ENCODE results near the gene PARD3B. TPM values are rescaled to one million over a fixed set of nuclear protein-coding genes. Genes with fewer than 3 reads are reported as not detected.
A peak's percentile ranks its signal among the peaks of the same experiment; 100 is the strongest.

Gene PARD3B, protein sequence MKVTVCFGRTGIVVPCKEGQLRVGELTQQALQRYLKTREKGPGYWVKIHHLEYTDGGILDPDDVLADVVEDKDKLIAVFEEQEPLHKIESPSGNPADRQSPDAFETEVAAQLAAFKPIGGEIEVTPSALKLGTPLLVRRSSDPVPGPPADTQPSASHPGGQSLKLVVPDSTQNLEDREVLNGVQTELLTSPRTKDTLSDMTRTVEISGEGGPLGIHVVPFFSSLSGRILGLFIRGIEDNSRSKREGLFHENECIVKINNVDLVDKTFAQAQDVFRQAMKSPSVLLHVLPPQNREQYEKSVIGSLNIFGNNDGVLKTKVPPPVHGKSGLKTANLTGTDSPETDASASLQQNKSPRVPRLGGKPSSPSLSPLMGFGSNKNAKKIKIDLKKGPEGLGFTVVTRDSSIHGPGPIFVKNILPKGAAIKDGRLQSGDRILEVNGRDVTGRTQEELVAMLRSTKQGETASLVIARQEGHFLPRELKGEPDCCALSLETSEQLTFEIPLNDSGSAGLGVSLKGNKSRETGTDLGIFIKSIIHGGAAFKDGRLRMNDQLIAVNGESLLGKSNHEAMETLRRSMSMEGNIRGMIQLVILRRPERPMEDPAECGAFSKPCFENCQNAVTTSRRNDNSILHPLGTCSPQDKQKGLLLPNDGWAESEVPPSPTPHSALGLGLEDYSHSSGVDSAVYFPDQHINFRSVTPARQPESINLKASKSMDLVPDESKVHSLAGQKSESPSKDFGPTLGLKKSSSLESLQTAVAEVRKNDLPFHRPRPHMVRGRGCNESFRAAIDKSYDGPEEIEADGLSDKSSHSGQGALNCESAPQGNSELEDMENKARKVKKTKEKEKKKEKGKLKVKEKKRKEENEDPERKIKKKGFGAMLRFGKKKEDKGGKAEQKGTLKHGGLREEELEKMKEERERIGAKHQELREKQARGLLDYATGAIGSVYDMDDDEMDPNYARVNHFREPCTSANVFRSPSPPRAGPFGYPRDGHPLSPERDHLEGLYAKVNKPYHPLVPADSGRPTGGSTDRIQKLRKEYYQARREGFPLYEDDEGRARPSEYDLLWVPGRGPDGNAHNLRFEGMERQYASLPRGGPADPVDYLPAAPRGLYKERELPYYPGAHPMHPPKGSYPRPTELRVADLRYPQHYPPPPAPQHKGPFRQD (N-terminal part only)
- 10 to 100 TPM; 36.3 to 41.4 (median 37.7) TPM for polyA plus RNA-seq (ENCODE audit: insufficient read length in 3 of 3)

GRCh38 chr2:204544961-204545860 lies at the start of gene PARD3B:
Gene PARD3B, plus strand, starts transcription at chr2:204545475. Its CDS starts 525 bp downstream, at chr2:204546000.
- DNase-seq (ENCODE audit: low read depth in 3 of 3, low spot score in 2 of 3): peak in 2 of 3 donors; percentile 53 to 59

DNA sequence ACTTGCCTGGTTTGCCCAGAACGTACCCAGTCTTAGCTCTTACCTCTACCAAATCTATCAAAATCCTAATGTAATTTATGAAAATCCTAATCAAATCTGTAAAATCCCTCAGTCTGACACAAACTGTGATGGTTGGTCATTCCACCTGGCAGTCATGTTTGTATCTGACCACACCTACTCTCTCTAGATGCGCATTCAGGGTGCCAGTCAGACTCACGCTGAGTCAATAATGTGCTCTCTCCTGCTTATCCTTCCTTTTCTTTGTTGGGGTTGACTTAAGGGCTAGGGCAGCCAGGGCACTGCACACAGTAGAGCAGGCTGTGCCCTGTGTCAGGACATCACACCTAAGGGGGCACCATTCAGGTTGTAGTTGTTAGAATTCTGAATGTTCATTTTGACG lies 48.5 kb upstream of the PARD3B start:
- no peak for DNase-seq (ENCODE audit: low read depth in 3 of 3, low spot score in 2 of 3)

- no peak for DNase-seq (ENCODE audit: low read depth in 3 of 3, low spot score in 2 of 3)
Measured at GRCh38 chr2:204497855-204498254, 47.4 kb upstream of the PARD3B start.

- DNase-seq (ENCODE audit: low read depth in 3 of 3, low spot score in 2 of 3): no peak
Measured at GRCh38 chr2:204498291-204498690, 47.0 kb upstream of the PARD3B start.

DNA sequence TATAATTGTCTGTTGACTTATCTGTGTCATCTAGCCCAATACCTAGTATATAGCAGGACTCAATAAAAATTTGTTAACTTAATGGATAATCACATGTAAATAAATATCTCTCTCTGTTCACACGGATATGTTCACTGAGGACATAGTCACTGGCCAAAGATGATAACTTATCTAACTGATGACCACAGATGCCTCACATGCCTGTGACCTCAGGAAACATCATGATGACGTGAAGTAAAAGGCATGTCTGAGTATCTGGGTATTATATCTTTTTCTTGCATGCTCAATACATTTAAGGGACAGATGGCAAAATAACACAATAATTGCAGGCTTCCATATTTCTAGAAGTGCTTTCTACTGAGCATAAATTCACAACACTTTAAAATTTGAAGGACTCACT lies 41.4 kb upstream of the PARD3B start:
- no peak for DNase-seq (ENCODE audit: low read depth in 3 of 3, low spot score in 2 of 3)

GRCh38 chr2:204504594-204504993 lies 40.7 kb upstream of the PARD3B start:
- no peak for DNase-seq (ENCODE audit: low read depth in 3 of 3, low spot score in 2 of 3)

DNA sequence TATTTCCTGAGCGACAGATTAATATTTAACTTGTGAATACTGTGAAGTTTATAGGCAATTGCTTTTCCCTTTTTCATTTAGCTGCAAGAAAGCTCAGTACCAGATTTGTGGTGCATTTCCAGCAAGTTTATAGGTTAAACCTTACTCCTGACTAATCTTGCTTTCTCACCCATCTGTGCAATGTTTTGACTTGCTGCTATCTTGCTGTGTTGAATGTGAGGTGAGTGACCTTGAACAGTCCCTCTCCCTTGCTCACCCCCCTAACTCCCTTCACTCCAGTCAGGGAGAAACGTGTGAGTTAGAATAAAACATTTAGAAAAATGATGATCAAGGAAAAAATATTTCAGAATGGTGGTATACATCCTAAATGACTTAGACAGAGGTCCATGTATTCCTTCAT lies 39.8 kb upstream of the PARD3B start:
- no peak for DNase-seq (ENCODE audit: low read depth in 3 of 3, low spot score in 2 of 3)

DNA sequence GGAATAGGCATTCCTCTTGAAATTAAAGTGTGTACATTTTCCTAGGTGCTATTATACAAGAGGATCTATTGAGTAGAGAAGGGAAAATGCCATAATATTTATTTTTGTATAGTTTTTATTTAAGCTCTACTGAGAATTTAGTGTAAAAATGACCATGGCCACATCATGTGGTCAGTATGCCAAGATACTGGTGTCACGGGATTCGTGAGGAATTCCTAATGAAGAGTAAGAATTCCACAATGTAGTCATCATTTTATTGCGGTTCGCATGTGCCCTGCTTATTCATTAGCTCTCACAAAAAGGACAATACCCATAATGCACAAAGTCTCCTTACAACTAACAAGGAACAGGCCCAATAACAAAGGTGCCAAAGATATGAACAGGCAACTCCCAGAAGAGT lies 39.3 kb upstream of the PARD3B start:
- DNase-seq (ENCODE audit: low read depth in 3 of 3, low spot score in 2 of 3): no peak

- no peak for DNase-seq (ENCODE audit: low read depth in 3 of 3, low spot score in 2 of 3)
Measured at GRCh38 chr2:204507636-204508035, 37.6 kb upstream of the PARD3B start.

- DNase-seq (ENCODE audit: low read depth in 3 of 3, low spot score in 2 of 3): peak; percentile 15 to 32 (median 16)
Measured at GRCh38 chr2:204510709-204511420, 34.4 kb upstream of the PARD3B start.

DNA sequence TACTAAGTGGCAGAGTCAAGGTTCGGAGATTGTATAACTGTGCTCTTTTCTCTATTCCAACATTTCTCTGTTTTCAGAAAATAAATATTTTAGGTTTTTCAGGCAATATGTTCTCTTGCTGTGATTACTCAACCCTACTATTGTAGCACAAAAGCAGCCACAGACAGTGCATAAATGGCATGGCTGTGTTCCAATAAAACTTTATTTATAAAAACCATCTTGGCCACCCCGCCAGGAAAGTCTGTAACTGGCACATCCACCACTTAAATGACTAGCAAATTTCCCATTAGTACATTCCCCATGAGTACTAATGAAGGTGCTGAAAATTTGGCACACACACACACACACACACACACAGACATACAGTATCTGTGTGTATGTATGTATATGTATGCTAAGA lies 30.8 kb upstream of the PARD3B start:
- DNase-seq (ENCODE audit: low read depth in 3 of 3, low spot score in 2 of 3): no peak

DNA sequence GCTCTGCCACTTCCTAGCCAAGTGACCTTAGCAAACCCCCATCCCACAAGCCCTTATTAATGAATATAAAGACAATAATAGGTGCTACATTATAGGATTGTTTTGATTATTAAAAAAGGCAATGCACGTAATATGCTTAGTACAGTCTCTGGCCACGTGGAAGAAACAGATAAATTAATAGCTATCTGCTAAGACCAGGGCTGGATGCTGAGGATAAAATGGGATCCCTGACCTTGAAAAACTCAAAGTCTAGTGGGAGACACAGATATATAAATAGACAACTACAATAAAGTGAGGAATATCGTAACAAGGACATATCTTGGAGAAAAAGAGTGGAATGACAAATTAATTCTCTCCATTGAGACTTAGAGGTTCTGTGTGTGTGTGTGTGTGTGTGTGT lies 29.9 kb upstream of the PARD3B start:
- DNase-seq (ENCODE audit: low read depth in 3 of 3, low spot score in 2 of 3): no peak

GRCh38 chr2:204517154-204517553 lies 28.1 kb upstream of the PARD3B start:
- no peak for DNase-seq (ENCODE audit: low read depth in 3 of 3, low spot score in 2 of 3)

DNA sequence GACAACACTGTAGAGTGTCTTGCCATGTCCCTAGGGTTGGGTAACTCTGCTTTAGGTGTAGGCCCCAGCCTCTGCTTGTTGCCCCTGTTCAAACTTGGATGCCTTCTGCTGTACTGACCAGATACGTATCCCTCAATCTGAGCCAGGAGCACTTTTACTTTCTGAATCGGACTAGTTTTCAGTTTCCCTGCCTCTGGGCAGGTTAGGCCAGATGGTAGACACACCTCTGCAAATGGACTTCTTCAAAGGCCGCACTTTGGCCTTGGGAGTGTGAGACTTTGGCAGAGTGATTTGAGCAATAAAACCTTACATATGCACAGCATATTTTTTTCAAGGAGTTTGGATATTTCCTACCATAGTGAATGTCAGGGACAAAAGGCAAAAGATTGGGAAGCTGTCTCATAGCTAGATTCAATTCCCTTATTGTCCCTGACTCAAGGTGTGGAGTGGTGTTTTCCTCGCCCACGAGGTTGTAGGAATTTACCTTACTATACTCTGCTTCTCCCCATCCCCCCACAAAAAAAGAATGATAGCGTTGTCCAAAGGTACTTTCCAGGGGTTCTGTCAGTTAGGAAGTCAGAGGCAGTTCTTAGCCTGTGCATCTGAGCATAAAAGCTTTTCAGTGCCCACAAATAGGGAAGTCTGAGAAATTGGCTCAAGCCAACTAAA lies 15.3 kb upstream of the PARD3B start:
- DNase-seq (ENCODE audit: low read depth in 3 of 3, low spot score in 2 of 3): no peak

GRCh38 chr2:204530464-204530805 lies 14.8 kb upstream of the PARD3B start:
- no peak for DNase-seq (ENCODE audit: low read depth in 3 of 3, low spot score in 2 of 3)

DNA sequence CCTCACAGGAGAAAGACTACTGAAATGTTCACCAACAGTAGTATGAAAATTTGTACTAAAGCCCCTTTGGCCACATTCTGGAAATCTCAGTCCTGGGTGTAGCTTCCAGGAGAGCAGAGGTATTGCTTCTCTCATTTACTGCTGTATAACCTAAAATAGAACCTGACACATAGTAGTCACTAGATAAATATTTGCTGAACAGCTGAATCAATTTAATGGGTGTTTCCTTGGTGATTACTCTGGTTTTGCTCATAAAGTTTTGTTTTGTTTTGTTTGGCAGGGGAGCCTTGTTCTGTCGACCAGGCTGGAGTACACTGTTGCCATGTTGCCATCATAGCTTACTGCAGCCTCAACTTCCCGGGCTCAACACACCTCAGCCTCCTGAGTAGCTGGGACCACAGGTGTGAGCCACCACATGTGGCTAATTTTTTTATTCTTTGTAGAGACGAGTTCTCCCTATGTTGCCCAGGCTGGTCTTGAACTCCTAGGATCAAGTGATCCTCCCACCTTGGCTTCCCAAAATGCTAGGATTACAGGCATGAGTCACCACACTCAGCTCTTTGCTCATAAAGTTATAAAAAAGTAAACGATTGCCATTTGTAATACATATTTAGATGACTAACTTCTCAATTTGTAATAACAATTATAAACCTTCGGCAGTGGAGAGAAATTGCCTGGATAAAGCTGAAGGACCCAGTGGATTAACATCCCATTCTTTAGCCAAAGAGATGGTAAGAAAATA lies 11.5 kb upstream of the PARD3B start:
- DNase-seq (ENCODE audit: low read depth in 3 of 3, low spot score in 2 of 3): no peak

- DNase-seq (ENCODE audit: low read depth in 3 of 3, low spot score in 2 of 3): no peak
Measured at GRCh38 chr2:204535356-204535755, 9.9 kb upstream of the PARD3B start.

DNA sequence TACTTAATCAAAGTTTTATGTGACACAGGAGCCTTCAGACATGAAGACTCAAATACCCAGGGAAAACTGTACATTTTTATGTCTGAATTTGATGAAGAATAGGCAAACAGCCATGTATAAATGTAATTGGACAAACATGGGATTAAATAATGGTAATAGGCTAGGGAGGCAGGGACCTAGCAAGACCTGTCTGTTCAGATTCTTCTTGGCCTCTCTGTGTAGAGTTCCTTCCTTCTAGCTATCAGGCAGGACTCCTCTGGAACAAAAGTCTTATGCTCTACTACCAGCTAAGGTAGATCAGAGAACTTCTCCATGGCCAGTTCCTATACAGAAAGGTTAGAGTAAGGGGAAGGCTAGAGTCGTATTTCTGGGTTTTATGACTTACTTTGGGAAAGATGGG lies 9.5 kb upstream of the PARD3B start:
- no peak for DNase-seq (ENCODE audit: low read depth in 3 of 3, low spot score in 2 of 3)
